Right lobe of liver (tissue), 4 donors: ENCODE data around the gene SLC9A3.

Experiments
- CTCF ChIP-seq, 4 donors: fragments of 200-600 bp in 3 of 4; fragments of 450-650 bp in 1 of 4; IDR thresholded peaks; one replicate each; pipeline versions ENCODE4 v1.5.1 to v1.8.0; 2016 to 2022; ENCODE audit warnings: antibody characterized with exemption in 4 of 4, mild to moderate bottlenecking in 2 of 4
- POLR2A ChIP-seq: fragments of 450-650 bp; IDR thresholded peaks from one replicate; pipeline ENCODE4 v1.6.1; 2017; ENCODE audit warnings: antibody characterized with exemption, mild to moderate bottlenecking
- donor health status: DM: no; HTN: no; CAD: no.
- donor health status: DM: no; HTN: no; CAD: no.
- donor health status: DM: no; HTN: yes; CAD: no.

- TF ChIP-seq POLR2A (no peak), CTCF (IDR thresholded peaks at IDR 0.05) (no peak)
Measured at GRCh38 chr5:477247-477646, 47.0 kb downstream of the SLC9A3 start.
